ENCODE measurements around the gene GNAZ.
"Not testable (repeated sequence)": the region's sequence is repeated elsewhere in the genome, so short reads cannot be mapped to it uniquely, and the experiment has no call there.

The GNAZ gene

DNA sequence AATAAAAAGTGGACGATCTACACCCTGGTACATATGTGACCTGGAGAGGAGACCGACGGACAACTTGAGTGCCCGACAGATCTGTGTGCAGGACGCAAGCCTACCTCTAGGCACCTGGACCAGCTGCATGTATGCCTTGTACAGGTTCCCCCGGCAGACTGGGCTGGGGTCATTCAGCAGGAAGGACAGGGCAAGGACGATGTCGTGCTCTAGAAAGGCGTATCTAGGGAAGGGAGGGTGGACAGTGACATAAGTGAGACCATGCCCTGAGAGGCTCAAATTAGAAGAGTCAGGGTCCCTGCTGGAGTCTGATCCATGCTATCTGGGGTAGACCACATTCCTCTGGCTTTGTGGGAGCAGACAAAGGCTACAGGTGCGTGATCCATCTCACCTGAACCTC lies 63.6 kb downstream of the GNAZ start:
- no peak for DNase-seq (ENCODE audit: low read depth)

DNA sequence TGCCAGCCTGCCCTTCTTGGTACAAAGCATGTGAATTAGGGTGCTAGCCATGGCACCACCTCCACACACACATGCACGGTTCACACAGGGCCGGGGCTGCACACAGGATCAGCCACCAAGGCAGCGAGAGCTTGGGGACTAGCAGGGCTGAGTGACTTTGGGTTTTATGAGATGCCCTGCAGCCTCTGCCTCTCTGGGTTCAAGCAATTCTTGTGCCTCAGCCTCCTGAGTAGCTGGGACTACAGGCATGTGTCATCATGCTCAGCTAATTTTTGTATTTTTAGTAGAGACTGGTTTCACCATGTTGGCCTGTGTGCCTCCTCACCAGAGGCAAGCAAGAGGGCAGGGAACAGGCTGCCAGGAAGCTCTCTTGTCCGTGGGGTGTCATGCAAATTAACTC lies 66.7 kb downstream of the GNAZ start:
- not testable (repeated sequence) for DNase-seq (ENCODE audit: low read depth)

DNA sequence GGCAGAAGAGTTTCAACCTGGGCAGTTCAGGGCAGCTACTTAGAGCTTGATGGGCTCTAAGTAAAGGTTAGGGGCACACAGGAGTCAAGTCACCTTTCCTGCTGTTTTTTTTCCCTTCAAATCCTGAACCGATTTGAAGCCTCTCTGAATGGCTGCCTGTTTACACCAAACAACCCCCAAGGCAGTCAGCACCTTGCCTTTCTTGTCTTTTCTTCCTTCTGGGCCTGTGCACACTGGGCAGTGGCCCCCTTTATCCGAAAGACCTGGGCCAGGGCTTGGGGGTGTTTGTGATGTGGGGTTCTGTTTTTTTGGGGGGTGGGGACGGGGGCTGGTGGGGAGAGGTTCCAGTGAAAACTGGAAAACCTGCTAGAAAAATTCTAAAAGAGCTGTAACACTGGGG lies 67.1 kb downstream of the GNAZ start:
- DNase-seq (ENCODE audit: low read depth): no peak

DNA sequence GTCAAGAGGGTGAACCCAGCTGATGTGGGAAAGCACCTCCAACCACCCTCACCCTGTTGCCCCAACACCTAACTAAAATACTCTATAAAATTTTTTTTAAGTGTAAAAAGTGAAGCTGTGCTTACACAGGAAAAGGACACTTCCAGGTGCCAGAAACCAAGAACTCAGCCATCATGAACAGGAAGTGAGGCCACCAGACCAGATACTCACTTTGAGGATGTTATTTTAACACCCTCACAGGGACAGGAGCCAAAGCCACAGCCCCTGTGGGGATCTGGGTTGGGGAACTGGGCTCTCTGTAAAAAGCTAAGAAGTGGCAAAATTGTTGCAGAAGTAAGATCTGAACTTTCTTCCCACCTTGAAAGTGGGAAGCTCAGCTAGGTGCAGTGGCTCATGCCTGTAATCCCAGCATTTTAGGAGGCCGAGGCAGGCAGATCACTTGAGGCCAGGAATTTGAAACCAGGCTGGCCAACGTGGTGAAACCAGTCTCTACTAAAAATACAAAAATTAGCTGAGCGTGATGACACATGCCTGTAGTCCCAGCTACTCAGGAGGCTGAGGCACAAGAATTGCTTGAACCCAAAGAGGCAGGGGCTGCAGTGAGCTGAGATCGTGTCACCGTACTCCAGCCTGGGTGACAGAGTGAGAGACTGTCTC lies 67.7 kb downstream of the GNAZ start:
- DNase-seq (ENCODE audit: low read depth): no peak

DNA sequence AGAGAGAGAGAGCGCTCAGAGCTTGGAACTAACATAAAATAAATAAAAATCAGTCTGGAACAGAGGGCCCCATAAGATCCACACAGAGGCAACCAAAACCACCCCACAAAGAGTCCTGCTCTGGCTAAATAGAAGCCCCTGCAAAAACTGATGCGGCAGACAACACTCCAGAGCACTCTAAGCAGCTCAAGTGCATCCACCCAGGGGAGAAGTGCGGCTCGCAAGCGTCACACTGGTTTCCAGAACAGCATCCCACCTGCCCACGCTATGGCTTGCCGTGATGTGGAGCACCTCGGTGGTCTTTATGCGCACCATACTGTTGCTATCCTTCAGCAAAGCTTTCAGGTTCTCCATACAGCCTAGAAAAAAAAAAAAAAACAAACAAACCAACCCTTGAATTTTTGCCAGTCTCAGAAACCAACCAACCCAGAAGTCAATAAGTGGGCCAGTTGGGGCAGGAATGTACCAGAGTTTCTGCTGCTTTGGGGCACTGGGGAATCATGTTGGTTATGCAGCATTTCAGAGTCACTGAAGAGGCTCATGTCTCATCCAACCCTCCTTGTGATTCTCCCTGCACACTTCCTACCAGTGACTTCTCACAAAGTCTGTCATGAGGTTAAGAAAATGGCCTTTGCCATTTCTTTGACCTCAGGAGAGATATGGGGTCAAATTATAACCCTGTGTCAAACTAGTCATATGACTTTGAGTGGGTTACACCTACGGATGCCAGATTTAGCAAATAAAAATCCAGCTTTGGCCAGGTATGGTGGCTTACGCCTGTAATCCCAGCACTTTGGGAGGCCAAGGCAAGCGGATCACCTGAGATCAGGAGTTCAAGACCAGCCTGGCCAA lies 68.5 kb downstream of the GNAZ start:
- no peak for DNase-seq (ENCODE audit: low read depth)

DNA sequence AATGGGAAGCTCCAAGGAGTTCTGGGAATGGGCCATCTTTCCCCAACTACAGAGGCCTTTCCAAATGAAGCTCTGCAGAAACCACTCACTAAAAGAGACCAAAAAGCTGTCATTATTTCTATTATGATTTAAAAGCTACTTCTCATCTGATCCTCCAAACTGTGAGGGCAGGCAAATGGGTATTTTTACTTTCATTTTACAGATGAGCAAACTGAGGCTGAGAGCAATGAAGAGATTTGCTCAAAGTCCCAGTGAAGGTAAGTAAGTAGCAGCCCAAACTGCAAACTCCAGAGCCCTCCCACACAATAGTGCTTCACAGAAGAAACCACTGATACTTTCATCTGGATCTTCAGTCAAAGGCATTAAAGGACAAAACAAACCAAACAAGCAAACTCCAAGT lies 70.1 kb downstream of the GNAZ start:
- no peak for DNase-seq (ENCODE audit: low read depth)

DNA sequence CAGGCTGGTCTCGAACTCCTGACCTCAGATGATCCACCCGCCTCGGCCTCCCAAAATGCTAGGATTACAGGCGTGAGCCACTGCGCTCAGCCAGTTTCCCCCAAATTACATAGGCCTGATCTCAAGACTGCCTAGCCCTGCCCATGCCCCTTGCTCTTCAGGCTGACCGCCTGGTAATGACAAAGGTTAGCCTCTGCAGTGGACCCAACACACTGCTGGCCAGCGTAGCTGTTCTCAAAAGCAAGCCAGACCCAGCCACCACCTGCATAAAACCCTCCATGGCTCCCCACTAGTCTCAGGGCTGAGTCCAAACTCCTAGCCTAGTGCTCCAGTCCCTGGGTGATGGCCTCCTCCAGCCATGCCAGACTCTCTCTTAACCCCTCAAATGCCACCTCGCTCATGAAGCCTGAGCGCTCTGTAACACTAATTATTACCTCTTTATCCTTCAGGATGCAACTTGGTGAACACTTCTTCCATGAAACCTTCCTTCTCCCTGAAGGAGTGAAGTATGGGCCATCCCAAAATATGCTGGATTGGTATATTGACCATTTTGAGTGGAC lies 72.3 kb downstream of the GNAZ start:
- no peak for DNase-seq (ENCODE audit: low read depth)

DNA sequence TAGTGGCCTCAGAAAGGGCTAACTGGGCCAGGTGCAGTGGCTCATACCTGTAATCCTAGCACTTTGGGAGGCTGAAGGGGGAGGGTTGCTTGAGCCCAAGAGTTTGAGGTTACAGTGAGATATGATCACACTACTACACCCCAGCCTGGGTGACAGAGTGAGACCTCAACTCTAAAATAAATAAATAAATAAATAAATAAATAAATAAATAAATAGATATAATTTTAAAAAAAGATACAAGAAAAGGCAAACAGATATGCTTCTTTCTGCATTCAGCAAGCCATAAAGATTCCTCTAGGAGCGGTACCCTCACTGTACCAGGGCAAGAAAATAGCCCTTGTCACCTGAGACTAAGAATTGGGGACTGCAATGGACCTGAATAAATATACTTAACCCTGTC lies 72.8 kb downstream of the GNAZ start:
- DNase-seq (ENCODE audit: low read depth): no peak

DNA sequence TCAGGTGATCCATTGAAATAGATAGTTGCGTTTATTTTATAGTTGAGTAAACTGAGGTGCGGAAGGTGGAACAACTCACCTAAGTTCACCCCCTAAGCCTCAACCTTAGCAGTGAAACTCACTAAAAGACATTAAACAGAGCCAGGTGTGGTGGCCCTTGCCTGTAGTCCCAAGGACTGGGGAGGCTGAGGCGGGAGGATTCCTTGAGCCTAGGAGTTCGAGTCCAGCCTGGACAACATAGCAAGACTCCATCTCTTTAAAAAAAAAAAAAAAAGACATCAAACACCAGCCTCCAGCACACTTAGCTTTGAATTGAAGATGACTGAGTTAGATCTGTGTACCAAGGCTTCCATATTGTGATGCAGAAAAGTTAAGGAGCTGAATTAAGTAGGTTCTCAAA lies 74.1 kb downstream of the GNAZ start:
- no peak for DNase-seq (ENCODE audit: low read depth)

DNA sequence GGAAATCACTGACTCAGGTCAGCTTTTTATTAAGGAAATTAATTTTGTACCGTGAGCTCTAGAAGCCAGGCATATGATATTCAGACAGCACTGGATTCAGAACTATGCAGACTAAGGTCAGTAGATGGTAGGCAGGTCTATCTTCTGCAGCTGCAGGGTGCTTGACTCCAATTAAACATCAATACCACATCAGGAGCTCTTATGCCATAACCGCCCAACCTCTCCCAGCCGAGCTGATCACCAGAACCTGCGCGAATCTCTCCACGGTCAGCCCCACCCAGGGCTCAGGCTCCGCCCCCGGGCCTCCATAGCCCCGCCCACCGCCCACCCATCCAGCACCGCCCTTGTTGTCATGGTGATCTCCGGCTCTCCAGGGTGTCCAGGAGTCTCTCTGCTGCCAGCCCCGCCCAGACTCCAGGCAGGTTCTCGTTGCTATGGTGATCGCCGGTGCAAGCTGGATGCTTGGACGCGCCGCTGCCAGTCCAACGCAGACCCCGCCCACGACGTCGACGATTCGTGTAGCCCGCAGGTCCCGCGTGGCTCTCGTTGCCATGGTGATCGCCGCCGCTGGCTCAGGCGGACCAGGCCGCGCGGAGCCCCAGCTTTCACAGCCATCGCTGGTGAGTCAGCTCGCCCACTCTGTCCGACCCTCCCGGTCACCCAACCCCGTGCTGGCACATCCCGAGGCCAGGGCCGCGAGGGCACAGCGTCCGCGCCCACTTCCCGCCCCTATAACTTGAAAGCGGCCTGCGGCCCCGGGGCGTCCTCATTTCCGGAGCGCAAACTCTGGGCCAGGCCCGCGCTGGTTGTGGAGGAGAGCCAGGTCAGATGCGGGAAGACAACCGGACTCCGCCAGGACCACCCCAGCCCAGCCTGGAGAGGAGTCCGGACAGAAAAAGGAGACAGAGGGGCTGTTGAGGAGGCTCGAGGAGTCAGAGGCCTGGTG lies 74.9 kb downstream of the GNAZ start, which contains the start of gene RAB36:
RAB36 (plus strand) TSS at position 546 of the 946 bp plus-strand sequence. CDS start 1,140 bp downstream, outside the sequence.
- DNase-seq (ENCODE audit: low read depth): peak; percentile 96

DNA sequence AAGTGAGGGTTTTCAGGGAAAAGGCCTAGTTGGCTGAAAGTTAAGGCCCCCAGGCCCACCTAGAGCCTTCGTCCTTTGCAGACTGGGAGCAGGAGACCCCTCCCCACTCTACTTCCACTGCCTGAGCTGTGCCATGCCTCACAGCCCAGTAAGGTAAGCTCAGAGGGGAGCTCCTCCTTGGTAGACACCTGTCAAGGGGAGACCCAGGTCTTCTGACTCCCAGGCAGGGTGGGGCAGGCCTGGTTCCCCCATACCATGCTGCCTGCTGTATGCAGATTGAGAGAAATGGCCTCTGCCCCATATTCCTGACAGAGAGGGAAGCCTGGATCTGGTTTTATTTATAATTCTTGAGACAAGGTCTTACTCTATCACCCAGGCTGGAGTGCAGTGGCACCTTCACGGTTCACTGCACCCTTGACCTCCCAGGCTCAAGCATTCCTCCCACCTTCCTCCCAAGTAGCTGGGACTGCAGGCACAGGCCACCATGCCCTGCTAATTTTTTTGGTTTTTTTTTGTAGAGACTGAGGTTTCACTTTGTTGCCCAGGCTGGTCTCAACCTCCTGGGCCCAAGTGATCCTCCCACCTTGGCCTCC lies 75.7 kb downstream of the GNAZ start:
- DNase-seq (ENCODE audit: low read depth): no peak

DNA sequence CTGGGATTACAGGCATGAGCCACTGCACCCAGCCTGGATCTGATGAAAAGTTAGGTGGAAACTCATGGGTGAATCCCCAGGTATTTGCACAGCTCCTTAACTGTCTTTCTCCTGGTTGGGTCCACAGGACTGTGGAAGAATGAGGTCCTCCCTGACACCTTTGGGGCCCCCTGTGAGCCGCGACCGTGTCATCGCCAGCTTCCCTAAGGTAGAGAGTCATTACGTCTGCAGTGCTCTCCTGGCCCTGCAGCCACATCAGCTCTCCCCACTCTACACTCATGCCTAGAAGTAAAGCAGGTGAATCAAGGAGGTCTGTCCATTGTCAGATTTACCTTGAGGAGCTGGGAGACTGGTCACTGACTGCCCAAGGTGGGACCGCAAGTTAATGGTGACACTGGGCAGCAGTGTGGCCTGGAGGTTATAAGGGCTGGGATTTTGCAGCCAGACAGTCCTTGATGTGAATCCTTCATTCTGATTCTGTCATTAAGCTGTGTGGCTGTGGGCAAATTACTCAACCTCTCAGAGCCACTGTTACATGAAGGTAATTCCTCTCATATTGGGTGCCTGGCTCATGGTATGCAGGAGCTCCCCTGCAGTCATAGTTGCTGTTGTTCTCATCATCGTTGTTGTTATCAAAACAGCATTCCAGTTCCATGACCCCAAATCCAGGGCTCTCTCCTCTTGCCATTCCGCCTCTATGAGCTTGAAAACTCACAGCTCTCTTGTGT lies 76.3 kb downstream of the GNAZ start:
- DNase-seq (ENCODE audit: low read depth): no peak

DNA sequence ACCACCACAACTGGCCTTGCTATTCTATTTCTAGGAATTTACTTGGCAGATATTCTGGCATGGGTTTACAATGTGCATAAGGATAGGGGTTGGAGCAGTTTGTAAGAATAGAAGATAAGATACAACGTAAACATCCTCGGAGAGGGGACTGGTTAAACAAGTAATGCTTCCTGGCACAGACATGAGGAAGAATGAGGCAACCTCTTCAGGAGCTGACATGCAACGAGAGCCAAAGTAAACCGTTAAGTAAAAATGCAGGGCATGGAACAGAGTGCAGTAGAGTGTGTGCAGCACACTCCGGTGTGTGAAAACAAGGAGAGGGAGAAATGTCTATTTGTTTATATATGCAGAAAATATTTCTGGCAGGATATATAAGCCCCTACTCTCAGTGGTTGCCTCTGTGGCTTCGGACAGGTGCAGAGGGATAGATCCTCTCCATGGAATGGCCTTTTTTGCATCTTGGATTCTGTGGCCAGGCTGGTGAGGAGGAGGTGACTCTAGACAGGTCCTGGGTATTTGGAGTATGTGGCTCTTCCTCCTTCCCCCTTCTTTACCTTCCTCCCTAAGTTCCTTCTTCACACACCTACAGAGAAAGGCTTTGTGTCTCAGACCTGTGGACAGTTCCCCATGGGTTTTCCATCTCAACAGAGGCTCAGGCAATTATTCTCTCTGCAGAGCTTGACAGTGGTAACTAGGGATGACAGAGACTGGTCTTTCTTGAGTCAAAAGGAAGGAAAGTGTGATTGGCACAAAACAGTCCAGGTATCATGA lies 77.5 kb downstream of the GNAZ start:
- DNase-seq (ENCODE audit: low read depth): peak; percentile 21

DNA sequence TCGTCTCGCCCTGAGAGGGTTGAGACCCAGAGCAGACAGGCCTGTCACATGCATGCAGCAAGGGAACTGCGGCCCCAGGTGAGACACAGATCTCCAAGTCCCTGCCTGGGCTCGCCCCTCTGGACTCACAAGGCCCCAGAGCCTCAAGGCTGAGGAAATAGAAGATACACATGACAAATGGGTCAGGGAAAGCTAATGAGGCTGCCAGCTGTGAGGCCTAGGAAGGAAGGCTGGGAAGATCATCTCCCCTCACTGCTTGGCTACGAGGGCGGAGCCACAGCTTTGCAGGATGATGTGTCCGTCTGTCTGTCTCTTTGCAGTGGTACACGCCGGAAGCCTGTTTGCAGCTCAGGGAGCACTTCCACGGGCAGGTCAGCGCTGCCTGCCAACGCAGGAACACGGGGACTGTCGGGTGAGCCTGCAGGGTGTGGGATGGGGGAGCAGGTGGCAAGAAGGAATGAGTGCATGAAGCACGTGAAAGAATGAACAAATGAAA lies 79.5 kb downstream of the GNAZ start:
- DNase-seq (ENCODE audit: low read depth): no peak

DNA sequence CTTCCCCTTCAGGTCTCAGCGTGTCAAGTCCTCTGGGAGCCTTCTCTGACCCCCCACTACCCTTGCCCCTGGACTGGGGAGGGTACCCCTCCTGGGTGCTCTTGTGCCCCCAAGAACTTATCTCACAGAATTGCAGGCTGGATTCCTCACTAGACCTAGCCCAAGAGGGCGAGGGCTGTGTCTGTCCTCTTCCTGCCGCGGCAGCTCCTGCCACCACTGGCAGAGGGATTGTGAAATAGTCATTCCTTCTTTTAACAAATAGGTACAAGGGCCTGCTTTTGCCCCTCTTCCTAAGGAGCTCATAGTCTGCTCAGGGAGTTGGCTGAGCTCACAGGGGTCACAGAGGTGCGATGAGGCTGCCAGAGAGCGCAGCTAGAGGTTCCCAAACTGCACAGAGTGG lies 80.4 kb downstream of the GNAZ start:
- no peak for DNase-seq (ENCODE audit: low read depth)

DNA sequence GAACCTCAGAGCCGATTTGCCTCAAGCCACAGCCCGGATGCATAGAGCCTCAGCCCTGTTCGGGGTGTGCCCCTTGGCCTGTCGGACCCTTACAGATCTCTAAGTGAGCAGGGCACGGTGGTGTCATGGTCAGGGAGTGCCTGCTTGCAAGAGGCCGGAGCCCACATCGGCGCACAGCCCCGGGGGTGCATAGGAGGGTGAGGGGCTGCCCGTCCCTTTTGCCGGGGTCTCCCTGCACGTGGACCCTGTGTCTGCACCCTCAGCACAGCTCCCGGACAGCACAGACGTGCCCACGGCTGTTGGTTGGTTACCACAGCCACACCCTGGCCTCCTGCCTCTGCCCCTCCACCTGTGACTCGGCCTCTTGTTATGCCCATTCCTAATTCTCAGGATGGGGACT lies 81.5 kb downstream of the GNAZ start:
- DNase-seq (ENCODE audit: low read depth): no peak

DNA sequence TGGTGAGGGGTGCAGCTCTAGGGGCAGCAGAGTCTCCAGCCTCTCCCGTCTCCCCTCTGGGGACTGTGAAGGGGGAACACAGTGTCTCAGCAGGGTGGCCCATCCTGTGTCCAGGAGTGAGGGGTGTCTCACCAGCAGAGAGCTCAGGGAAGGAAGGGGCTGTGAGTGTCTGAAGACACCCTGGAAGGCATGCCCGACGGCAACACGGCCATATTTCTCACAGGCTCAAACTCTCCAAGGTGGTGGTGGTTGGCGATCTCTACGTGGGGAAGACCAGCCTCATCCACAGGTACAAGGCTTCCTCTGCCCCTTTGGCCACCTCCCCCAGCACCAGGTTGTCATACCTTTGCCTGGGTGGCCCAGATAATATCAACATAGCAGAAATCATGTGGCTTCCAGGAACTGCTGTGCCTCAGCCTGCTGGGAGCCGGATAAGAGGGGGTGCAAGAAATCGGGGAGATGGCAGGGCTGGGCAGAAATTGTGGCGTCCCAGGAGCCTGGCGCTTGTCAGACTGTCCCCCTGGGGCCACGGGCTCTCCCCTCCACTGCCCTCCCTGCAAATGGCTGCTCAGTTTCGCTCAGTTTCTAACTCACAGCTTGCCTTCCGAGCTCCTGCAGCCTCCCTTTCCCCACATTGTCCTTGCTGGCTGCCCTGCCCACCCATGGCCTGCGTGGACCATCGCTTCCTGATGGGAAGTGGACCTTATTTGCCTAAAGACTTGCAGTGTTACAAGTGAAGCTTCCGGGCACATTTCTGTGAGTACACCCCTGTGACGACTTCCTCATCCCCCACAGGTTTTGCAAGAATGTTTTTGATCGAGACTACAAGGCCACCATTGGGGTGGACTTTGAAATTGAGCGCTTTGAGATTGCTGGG lies 82.2 kb downstream of the GNAZ start:
- no peak for DNase-seq (ENCODE audit: low read depth)

DNA sequence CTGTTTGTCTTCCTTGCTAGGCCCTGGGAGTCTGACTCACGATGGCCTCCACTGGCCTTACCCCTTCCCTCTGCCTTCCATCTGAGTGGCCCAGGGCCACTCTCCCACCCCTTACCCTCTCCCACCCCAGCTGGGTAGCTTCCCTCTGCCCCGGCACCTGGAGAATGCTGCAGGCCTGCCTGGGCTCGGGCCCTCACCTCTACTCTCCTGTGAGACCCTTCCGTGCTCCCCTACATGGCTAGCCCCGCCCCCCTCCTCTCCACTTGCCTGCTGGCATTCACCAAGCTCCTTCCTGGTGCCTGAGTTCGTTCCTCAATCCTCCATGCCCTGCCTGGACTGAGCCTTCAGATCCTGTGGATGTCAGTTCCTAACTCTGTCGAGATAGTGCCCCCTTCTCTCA lies 83.7 kb downstream of the GNAZ start:
- DNase-seq (ENCODE audit: low read depth): no peak

DNA sequence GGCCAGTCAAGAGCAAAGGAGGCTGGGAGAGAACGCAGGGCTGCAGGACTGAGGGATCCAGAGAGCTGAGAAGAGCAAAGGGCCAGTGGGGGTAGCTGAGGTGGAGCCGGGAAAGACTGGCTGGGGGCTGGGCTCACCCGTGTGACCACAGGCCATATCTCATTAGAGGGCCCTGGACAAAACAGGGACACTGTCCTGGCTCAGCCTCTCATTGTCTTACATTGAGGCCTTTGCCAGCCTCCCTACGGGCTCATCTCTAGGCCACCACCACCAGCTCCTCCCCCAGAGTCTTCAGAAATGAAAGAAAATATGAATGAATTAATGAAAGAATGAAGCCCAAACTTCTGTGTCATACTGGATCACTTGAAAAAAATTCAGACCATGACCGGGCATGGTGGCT lies 84.1 kb downstream of the GNAZ start:
- DNase-seq (ENCODE audit: low read depth): no peak
